Measurements from ENCODE around the gene TXK.

DNA sequence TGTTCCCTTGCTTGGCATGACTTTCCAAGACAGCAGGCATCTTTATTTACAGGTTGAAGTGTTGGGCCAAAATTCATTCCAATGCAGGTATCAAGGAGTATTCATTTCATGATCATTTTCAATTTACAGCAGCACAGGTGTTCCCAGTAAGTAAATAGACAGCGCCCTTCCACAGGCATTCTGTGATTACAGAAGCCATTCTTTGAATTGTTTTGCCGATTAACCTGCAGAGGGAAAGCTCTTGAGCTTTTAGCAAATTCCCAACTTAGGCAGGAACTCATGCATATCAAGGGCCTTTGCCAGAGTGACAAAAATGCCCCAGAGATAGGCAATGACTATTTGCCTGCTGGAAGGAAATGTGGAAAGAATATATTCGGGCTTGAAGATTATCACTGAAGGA, 6.8 kb downstream of the TXK start:
- TF ChIP-seq, protein P1, sequence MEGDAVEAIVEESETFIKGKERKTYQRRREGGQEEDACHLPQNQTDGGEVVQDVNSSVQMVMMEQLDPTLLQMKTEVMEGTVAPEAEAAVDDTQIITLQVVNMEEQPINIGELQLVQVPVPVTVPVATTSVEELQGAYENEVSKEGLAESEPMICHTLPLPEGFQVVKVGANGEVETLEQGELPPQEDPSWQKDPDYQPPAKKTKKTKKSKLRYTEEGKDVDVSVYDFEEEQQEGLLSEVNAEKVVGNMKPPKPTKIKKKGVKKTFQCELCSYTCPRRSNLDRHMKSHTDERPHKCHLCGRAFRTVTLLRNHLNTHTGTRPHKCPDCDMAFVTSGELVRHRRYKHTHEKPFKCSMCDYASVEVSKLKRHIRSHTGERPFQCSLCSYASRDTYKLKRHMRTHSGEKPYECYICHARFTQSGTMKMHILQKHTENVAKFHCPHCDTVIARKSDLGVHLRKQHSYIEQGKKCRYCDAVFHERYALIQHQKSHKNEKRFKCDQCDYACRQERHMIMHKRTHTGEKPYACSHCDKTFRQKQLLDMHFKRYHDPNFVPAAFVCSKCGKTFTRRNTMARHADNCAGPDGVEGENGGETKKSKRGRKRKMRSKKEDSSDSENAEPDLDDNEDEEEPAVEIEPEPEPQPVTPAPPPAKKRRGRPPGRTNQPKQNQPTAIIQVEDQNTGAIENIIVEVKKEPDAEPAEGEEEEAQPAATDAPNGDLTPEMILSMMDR (IDR thresholded peaks at IDR 0.05) = no peak
- TF ChIP-seq POLR2A (IDR thresholded peaks at IDR 0.05) = no peak

All from right lobe of liver (tissue), 4 donors.